Mesodermal cell (in vitro differentiated cells): ENCODE data around the gene MIOS.
"Not testable (repeated sequence)": the region's sequence is repeated elsewhere in the genome, so short reads cannot be mapped to it uniquely, and the experiment has no call there.

Source experiments
- H3K27ac ChIP-seq: 2 replicates; pipeline ENCODE4 v1.7.0; 2013; ENCODE audit warnings: mild to moderate bottlenecking, low read depth, low read length, moderate library complexity; ENCODE audit not compliant: severe bottlenecking
- H3K36me3 ChIP-seq: 2 replicates; pipeline ENCODE4 v1.7.1; 2013; ENCODE audit warnings: mild to moderate bottlenecking, low read length, moderate library complexity; ENCODE audit not compliant: control insufficient read depth, insufficient read depth
- H3K4me1 ChIP-seq: one replicate; pipeline ENCODE4 v1.7.1; 2013; ENCODE audit warnings: mild to moderate bottlenecking, low read length; ENCODE audit not compliant: insufficient read depth, control insufficient read depth, poor library complexity, severe bottlenecking
- H3K4me3 ChIP-seq: 2 replicates; pipeline ENCODE4 v1.7.0; 2013; ENCODE audit warnings: low read length, control low read depth, mild to moderate bottlenecking; ENCODE audit not compliant: insufficient read depth, poor library complexity, severe bottlenecking; ENCODE audit errors: extremely low read depth
- H3K9me3 ChIP-seq: 2 replicates; pipeline ENCODE4 v1.7.1; 2013; ENCODE audit warnings: mild to moderate bottlenecking, low read length, moderate library complexity; ENCODE audit not compliant: control insufficient read depth
- WGBS, 2 experiments: methylation state at CpG; one replicate each; pipeline ENCODE4 v1.1.5; 2013; ENCODE audit warnings: missing lambda C conversion rate in 2 of 2; ENCODE audit not compliant: insufficient coverage in 2 of 2; 5-methylcytosine and 5-hydroxymethylcytosine counted together

The MIOS gene

DNA sequence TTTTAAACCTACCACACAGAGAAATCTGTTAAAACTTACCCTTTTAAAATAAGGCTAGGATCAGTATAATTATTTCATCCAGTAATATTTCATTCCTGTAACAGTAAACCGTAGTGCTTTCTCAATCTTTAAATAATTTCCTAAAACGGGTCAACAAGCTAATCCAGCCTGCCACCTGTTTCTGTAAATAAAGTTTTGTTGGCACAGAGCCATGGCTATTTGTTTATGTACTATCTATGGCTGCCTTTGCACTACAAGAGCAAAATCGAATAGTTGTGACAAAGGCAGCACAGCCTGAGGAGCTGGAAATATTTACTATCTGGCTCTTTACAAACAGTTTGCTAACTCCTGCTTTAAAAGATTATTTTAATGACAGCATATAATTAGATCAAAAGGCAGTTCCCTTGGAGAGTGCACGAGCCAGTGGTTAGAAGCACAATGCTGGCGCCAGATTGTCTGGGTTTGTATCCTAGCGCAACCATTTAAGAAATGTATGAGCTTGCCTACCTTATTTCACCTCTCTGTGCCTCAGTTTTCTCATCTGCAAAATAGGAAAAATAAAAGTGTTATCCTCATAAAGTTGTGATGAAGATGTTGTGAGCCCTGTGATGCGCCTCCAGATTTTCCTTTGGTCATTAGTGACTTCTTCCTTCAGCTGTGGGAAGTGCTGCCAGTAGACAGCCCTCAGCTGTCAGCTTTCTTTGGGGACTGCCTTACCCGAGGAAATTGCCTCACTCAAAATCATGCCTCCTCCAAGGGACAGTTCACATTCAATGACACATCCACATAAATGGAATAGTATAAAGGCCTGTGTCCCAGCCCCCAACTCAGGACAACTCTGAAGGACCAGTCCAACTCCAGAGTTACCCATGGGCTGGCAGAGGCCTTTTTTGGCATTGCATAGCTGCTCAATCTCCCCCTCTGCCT is 11.8 kb upstream of the MIOS start:
- no peaks in the 10 kb centered on the region for H3K36me3 ChIP-seq
- no peak overlapping the region for H3K27ac ChIP-seq
- 93 to 100% methylated on average over 3 to 4 of the region's 8 CpGs for WGBS, 2 experiments
- no peak overlapping the region for H3K4me3 ChIP-seq
- no peaks in the 10 kb centered on the region for H3K4me1 ChIP-seq
- no peaks in the 10 kb centered on the region for H3K9me3 ChIP-seq

DNA sequence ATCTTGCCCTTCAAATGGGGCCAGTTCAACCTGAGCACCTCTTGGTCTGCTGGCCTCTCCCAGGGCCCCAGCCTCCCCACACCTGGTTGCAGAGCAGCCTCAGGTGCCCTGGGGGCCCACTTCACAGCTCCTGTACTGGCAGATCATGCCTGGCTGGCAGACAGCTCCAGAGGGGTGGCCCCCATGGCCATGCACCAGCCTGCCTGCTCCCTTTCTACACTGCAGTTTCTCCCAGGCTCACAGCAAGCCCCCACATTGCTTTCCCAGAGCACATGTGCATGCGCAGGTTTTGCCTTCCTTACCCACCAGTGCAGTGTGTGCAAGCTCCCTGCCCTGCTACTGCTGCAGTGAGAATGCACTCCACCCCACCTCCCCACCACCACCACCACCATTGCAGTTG is 9.8 kb upstream of the MIOS start:
- 100% methylated on average over 1 of the region's 1 CpG; no CpG with 5 or more reads in 1 of the 2 experiments for WGBS, 2 experiments
- no peak overlapping the region for H3K4me3 ChIP-seq
- no peaks in the 10 kb centered on the region for H3K36me3 ChIP-seq
- H3K27ac ChIP-seq: no peak overlapping the region
- H3K4me1 ChIP-seq: no peaks in the 10 kb centered on the region
- H3K9me3 ChIP-seq: no peaks in the 10 kb centered on the region

DNA sequence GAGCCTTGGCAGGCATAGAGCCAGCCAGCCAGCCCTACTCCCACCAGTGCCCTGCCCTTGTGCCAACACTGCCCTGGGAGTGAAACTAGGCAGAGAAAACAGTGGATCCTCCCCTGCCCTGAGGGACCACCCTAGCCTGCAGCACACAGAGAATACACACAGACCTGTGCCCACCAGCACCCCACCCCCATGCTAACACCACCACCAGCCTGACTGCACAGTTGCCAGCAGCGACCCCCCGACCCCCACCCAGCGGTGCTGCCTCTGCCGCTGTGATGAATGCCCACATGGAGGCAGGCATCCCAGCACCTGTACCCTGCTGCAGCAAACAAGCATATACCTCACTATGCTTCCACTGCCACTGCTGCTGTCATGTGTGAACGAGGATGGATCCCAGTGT is 9.4 kb upstream of the MIOS start:
- 92 to 100% methylated on average over 4 to 5 of the region's 5 CpGs for WGBS, 2 experiments
- Histone ChIP-seq H3K4me3 (no peak overlapping the region), H3K9me3 (no peaks in the 10 kb centered on the region), H3K27ac (no peak overlapping the region), H3K4me1 (no peaks in the 10 kb centered on the region), H3K36me3 (no peaks in the 10 kb centered on the region)

DNA sequence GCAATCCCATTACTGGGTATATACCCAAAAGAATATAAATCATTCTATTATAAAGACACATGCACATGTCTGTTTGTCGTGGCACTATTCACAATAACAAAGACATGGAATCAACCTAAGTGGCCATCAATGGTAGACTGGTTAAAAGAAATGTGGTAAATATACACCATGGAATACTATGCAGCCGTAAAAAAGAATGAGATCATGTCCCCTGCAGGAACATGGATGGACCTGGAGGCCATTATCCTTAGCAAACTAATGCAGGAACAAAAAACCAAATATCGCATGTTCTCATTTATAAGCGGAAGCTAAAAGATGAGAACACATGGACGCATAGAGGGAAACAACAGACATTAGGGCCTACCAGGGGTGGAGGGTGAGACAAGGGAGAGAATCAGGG is 5.1 kb upstream of the MIOS start:
- H3K27ac ChIP-seq, H3K9me3 ChIP-seq, H3K36me3 ChIP-seq, H3K4me3 ChIP-seq: not testable (repeated sequence)
- H3K4me1 ChIP-seq: peaks cover 14% of the 10 kb centered on the region
- 93% methylated on average over 4 of the region's 5 CpGs for WGBS, 2 experiments

DNA sequence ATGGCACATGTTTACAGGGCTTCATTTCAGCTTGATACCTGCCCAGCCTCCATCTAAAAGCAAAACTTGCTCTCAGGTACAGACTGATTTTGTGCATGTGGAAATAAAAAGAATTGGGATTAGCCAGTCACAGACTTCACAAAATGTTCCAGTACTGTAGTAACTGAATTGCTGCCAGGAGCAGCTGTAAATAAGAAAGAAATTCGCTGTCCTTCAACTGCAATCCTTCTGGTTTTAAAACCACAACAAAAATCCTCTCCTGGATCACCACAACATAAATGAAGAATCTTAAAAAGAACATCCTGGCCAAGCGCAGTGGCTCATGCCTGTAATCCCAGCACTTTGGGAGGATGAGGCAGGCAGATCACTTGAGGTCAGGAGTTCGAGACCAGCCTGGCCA is 3.9 kb upstream of the MIOS start:
- WGBS, 2 experiments: 89% methylated on average over 3 of the region's 3 CpGs; no CpG with 5 or more reads in 1 of the 2 experiments
- H3K9me3 ChIP-seq: no peaks in the 10 kb centered on the region
- H3K36me3 ChIP-seq: no peaks in the 10 kb centered on the region
- H3K4me3 ChIP-seq: no peak overlapping the region
- H3K27ac ChIP-seq: no peak overlapping the region
- peaks cover 14% of the 10 kb centered on the region for H3K4me1 ChIP-seq

DNA sequence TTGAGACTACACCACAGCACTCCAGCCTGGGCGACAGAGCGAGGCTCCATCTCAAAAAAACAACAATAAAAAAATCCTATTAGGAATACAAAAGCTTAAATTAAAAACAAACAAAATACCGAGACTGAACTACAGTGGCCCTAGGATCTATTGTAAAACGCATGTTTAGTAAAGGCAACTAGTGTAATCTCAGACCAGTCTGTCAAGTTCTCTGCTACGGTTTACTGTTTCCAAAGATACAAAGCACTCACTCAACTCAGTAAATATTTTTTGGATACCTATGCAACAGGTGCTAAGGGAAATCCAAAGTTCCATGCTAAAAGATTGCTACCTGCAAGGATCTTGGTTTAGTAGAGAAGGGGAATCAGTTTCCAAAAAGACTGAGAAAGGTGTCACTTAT is 3.4 kb upstream of the MIOS start:
- H3K4me3 ChIP-seq: no peak overlapping the region

DNA sequence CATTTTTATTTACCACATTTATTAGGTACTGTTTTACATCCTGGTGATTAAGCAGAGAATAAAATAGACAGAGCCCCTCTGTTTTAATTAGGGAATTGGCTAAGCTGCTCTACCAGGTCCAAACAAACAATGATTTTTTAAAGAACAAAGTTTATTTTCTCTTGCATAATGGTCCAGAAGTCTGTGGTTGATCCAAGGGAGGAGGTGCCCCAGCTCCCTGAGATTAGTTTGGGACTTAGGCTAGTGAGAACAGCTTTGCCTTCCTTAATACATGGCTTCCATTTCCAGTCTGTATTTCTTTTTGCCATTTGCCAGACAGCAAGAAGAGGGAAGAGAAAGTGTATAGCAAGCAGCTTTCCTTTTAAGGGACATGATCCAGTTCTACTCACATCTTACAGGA is 2.9 kb upstream of the MIOS start:
- Histone ChIP-seq H3K9me3 (no peaks in the 10 kb centered on the region), H3K4me3 (no peak overlapping the region), H3K4me1 (peaks cover 20% of the 10 kb centered on the region), H3K27ac (peak overlapping the region; percentile 55), H3K36me3 (no peaks in the 10 kb centered on the region)

More for the DNA sequence above, 3.4 kb upstream of the MIOS start:
- no peaks in the 10 kb centered on the region for H3K36me3 ChIP-seq
- H3K9me3 ChIP-seq: no peaks in the 10 kb centered on the region
- 95 to 100% methylated on average over 1 to 2 of the region's 5 CpGs for WGBS, 2 experiments
- no peak overlapping the region for H3K27ac ChIP-seq
- peaks cover 18% of the 10 kb centered on the region for H3K4me1 ChIP-seq

DNA sequence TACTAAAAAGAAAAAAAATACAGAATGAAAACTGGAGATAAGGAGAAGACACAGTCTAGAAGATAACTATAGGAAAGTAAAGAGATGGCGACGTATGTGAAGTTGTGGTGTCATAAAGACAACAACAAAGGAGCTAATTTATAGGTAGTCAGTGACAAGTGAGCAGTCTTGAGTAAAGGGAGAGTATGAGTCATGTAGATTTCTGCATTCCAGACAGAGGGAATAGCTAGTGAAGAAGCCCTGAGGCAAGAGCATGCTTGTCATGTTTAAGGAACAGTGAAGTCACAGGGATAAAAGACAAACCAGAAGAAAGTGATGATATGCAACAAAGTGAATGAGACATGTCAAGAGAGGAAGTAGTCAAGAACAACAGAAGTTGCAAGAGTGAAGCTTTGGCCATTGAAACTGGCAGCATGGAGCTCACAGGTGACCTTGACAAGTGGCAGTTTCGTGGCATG is 2.3 kb upstream of the MIOS start:
- no peaks in the 10 kb centered on the region for H3K9me3 ChIP-seq
- 79 to 85% methylated on average over 3 of the region's 3 CpGs for WGBS, 2 experiments
- no peak overlapping the region for H3K4me3 ChIP-seq
- H3K27ac ChIP-seq: peak overlapping the region; percentile 57
- peaks cover under 1% of the 10 kb centered on the region for H3K36me3 ChIP-seq
- H3K4me1 ChIP-seq: peaks cover 20% of the 10 kb centered on the region

DNA sequence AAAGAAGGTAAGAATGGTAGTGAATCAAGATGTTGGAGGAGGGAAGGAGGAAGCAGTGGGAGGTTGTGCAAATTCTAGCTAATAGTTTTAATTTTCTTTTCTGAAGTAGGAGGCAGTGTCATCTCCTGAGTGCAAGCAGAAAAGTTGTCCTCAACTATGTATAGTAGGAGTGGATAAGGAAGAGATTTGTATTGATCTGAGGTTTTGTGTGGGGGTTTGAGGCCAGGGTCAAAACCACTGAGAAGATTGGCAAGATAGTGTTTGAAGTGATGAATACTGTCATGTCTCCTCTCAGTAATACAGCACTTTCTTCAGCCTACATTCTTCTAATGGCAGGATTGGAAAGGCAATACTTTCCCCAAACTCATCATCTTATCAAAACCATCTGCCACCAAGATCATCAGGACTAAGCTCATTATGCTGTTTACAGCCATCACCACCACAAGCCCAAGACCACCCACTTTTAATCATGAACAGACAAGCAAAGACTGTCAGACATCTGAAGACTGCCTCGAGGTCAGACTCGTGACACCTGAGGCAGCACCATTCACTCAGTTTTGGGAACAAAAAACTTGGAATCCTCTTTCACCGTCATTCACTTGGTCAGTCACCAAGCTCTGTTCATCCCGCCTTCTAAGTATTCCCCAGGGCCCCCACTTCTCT is 1.5 kb upstream of the MIOS start:
- 90 to 98% methylated on average over 4 of the region's 4 CpGs for WGBS, 2 experiments
- no peaks in the 10 kb centered on the region for H3K9me3 ChIP-seq
- peaks cover 8% of the 10 kb centered on the region for H3K36me3 ChIP-seq
- H3K4me1 ChIP-seq: peaks cover 20% of the 10 kb centered on the region
- H3K4me3 ChIP-seq: no peak overlapping the region
- no peak overlapping the region for H3K27ac ChIP-seq

DNA sequence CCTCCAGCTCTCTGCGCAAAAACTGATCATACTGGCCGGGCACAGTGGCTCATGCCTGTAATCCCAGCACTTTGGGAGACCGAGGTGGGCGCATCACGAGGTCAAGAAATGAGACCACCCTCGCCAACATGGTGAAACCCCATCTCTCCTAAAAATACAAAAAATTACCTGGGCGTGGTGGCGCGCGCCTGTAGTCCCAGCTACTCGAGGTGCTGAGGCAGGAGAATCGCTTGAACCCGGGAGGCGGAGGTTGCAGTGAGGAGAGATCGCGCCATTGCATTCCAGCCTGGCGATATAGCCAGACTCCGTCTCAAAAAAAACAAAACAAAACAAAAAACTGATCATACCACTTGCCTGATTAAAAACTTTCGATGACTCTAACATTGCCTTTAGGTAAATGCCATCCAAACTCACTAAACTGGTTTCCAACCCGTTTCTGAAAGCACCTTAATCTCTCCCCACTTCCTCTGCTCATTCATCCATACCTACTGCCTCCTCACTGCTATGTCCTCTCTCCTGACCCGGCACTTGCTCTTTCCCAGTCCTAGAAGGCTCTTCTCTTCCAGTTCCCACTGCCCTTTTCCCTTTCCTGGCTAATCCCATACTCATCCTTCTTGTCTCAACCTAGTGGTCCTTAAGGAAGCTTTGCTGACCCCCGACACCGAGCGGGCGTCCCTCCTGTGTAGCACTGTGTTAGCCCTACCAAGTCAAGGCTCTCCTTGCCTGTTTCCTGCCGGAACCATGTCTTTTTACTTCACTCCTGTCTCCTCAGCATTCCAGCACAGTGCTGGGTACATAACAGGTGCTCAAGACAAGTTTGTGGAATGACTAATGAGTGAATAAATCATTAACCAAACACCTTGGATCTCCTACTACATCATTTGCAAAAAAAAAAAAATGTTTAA is 686 bp upstream of the MIOS start:
- Histone ChIP-seq H3K9me3 (peaks cover 3% of the 10 kb centered on the region), H3K4me1 (peaks cover 20% of the 10 kb centered on the region), H3K27ac (no peak overlapping the region), H3K4me3 (peak overlapping the region; percentile 75), H3K36me3 (peaks cover 15% of the 10 kb centered on the region)
- WGBS, 2 experiments: 92 to 93% methylated on average over 23 to 26 of the region's 26 CpGs
